DOHH2 (cell line): Measurements from ENCODE around the gene FANCC.

Experiments used
- H3F3A ChIP-seq: fragments of 200-600 bp; sonication (generic), shearing (Covaris generic); 2 replicates; pipeline ENCODE4 v1.6.0; 2016; ENCODE audit warnings: antibody characterized with exemption, mild to moderate bottlenecking; ENCODE audit not compliant: control insufficient read depth, insufficient read depth
- H3K27ac ChIP-seq: fragments of 200-600 bp; sonication (generic); 2 replicates; pipeline ENCODE4 v1.5.1; 2014; ENCODE audit warnings: low read depth, mild to moderate bottlenecking, low read length, moderate library complexity
- H3K27me3 ChIP-seq: fragments of 200-600 bp; sonication (generic); 2 replicates; pipeline ENCODE4 v1.6.1; 2014; ENCODE audit warnings: mild to moderate bottlenecking, low read length, mixed read lengths; ENCODE audit not compliant: control insufficient read depth
- H3K36me3 ChIP-seq: fragments of 200-600 bp; sonication (generic); 2 replicates; pipeline ENCODE4 v1.6.1; 2014; ENCODE audit warnings: mild to moderate bottlenecking, low read length, moderate library complexity, mixed read lengths; ENCODE audit not compliant: control insufficient read depth
- H3K4me1 ChIP-seq: fragments of 200-600 bp; sonication (generic); 2 replicates; pipeline ENCODE4 v1.6.1; 2014; ENCODE audit warnings: mild to moderate bottlenecking, low read length, mixed read lengths; ENCODE audit not compliant: control insufficient read depth
- H3K4me2 ChIP-seq: fragments of 200-600 bp; sonication (generic); 2 replicates; pipeline ENCODE4 v1.6.0; 2014; ENCODE audit warnings: mild to moderate bottlenecking, low read length, moderate library complexity
- H3K4me3 ChIP-seq: fragments of 200-600 bp; sonication (generic); 2 replicates; pipeline ENCODE4 v1.5.1; 2014; ENCODE audit warnings: mild to moderate bottlenecking, low read length, mixed read lengths
- H3K79me2 ChIP-seq: fragments of 200-600 bp; sonication (generic); 2 replicates; pipeline ENCODE4 v1.6.1; 2014; ENCODE audit warnings: mild to moderate bottlenecking, low read length, mixed read lengths; ENCODE audit not compliant: control insufficient read depth
- H3K9me2 ChIP-seq: fragments of 200-600 bp; sonication (generic); replicated peaks from 2 replicates; pipeline ENCODE4 v1.6.1; 2014; ENCODE audit warnings: mild to moderate bottlenecking, low read length, mixed read lengths; ENCODE audit not compliant: control insufficient read depth
- H3K9me3 ChIP-seq: fragments of 200-600 bp; sonication (generic); 2 replicates; pipeline ENCODE4 v1.6.1; 2014; ENCODE audit warnings: antibody characterized with exemption, low read length, mixed read lengths; ENCODE audit not compliant: control insufficient read depth, insufficient read depth
- H4K20me1 ChIP-seq: fragments of 200-600 bp; sonication (generic); 2 replicates; pipeline ENCODE4 v1.6.0; 2014; ENCODE audit warnings: low read depth, mild to moderate bottlenecking, antibody characterized with exemption, low read length, moderate library complexity; ENCODE audit not compliant: control insufficient read depth, insufficient read depth
- CTCF ChIP-seq: fragments of 200-600 bp; sonication (generic); IDR thresholded peaks from one replicate; pipeline ENCODE4 v1.5.1; 2014; ENCODE audit warnings: antibody characterized with exemption, mild to moderate bottlenecking, low read depth, low read length; ENCODE audit not compliant: poor library complexity, severe bottlenecking
- EZH2phosphoT487 ChIP-seq: fragments of 200-600 bp; sonication (generic); IDR thresholded peaks from 2 replicates; pipeline ENCODE4 v1.6.1; 2017; ENCODE audit warnings: borderline replicate concordance, mild to moderate bottlenecking, antibody characterized with exemption, low read length, moderate library complexity, mixed read lengths

The FANCC gene

GRCh38 chr9:95193067-95193466 is 124.4 kb downstream of the FANCC start:
- no peaks in the 10 kb centered on the region for H3K9me2 ChIP-seq
- H3K27ac ChIP-seq = no peak overlapping the region
- no peak overlapping the region for H3K4me3 ChIP-seq
- H3F3A ChIP-seq = no peaks in the 10 kb centered on the region
- no peaks in the 10 kb centered on the region for H3K9me3 ChIP-seq
- no peaks in the 10 kb centered on the region for H3K36me3 ChIP-seq
- no peaks in the 10 kb centered on the region for H3K79me2 ChIP-seq
- peaks cover 5% of the 10 kb centered on the region for H3K4me1 ChIP-seq
- 0 out of 2 replicates have a peak, but pooled peaks cover 3% of the 10 kb centered on the region for H4K20me1 ChIP-seq
- no peak for TF ChIP-seq EZH2phosphoT487
- peak; percentile 59 for TF ChIP-seq CTCF
- no peaks in the 10 kb centered on the region for H3K27me3 ChIP-seq
- H3K4me2 ChIP-seq = no peak overlapping the region

DNA sequence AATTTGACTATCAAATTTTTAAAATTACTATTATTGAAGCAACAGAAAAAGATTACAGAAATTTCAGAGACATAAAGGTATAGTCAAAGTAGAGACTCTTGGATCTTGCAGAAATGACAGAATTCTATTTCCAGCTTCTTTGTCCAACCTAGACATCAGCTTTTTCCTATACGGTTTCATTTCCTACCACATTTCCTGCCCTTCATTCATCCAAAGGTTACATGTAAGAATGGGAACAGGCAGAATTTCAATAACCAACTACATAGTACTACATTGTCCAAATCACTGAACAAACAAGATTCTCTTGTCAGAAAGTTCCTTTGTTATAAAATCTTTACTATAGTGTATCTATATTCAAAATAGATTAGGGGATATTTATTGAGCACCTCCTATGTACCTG is 124.9 kb downstream of the FANCC start:
- no peak overlapping the region for H3K27ac ChIP-seq
- H3K4me3 ChIP-seq = no peak overlapping the region
- no peaks in the 10 kb centered on the region for H3K36me3 ChIP-seq
- no peaks in the 10 kb centered on the region for H3K9me3 ChIP-seq
- TF ChIP-seq EZH2phosphoT487 (no peak), CTCF (no peak)
- H3K79me2 ChIP-seq = no peaks in the 10 kb centered on the region
- no peak overlapping the region for H3K4me2 ChIP-seq
- no peaks in the 10 kb centered on the region for H3F3A ChIP-seq
- H4K20me1 ChIP-seq = 0 out of 2 replicates have a peak, but pooled peaks cover 3% of the 10 kb centered on the region
- H3K9me2 ChIP-seq = no peaks in the 10 kb centered on the region
- no peaks in the 10 kb centered on the region for H3K27me3 ChIP-seq
- H3K4me1 ChIP-seq = peaks cover 5% of the 10 kb centered on the region

GRCh38 chr9:95190413-95190812 is 127.1 kb downstream of the FANCC start:
- TF ChIP-seq CTCF (no peak), EZH2phosphoT487 (no peak)
- Histone ChIP-seq H3K36me3 (no peaks in the 10 kb centered on the region), H3K27me3 (no peaks in the 10 kb centered on the region), H3K9me3 (no peaks in the 10 kb centered on the region), H3F3A (no peaks in the 10 kb centered on the region), H3K27ac (no peak overlapping the region), H3K9me2 (no peaks in the 10 kb centered on the region), H3K4me3 (no peak overlapping the region), H3K4me1 (peaks cover 5% of the 10 kb centered on the region), H4K20me1 (0 out of 2 replicates have a peak, but pooled peaks cover 3% of the 10 kb centered on the region), H3K4me2 (no peak overlapping the region), H3K79me2 (no peaks in the 10 kb centered on the region)
